ENCODE data around the gene CHRNB1.

DNA sequence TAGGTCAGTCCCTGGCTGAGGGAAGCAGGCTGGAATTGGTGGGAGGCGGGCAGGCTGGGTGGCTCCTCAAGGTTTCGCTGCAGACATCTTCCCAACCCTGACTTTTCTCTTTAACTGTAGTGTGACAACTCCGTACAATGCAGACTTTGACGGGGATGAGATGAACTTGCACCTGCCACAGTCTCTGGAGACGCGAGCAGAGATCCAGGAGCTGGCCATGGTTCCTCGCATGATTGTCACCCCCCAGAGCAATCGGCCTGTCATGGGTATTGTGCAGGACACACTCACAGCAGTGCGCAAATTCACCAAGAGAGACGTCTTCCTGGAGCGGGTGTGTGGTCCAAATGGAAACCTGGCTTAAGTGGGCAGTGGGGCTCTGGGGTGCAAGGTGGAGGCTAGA is 54.3 kb downstream of the CHRNB1 start:
- TF ChIP-seq, protein P1, sequence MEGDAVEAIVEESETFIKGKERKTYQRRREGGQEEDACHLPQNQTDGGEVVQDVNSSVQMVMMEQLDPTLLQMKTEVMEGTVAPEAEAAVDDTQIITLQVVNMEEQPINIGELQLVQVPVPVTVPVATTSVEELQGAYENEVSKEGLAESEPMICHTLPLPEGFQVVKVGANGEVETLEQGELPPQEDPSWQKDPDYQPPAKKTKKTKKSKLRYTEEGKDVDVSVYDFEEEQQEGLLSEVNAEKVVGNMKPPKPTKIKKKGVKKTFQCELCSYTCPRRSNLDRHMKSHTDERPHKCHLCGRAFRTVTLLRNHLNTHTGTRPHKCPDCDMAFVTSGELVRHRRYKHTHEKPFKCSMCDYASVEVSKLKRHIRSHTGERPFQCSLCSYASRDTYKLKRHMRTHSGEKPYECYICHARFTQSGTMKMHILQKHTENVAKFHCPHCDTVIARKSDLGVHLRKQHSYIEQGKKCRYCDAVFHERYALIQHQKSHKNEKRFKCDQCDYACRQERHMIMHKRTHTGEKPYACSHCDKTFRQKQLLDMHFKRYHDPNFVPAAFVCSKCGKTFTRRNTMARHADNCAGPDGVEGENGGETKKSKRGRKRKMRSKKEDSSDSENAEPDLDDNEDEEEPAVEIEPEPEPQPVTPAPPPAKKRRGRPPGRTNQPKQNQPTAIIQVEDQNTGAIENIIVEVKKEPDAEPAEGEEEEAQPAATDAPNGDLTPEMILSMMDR (IDR thresholded peaks at IDR 0.05) = no peak
- TF ChIP-seq POLR2A (IDR thresholded peaks at IDR 0.05) = no peak
- no peak for TF ChIP-seq POLR2AphosphoS5 (IDR thresholded peaks at IDR 0.05)
